B cell (primary cell): ENCODE measurements around the gene BUD13. TPM values are rescaled to one million over a fixed set of nuclear protein-coding genes. Genes with fewer than 3 reads are reported as not detected.

Experiments used
- ATAC-seq: fragments of 200-7000 bp; cut with Tn5 transposase; one replicate; pipeline ENCODE4 v1.10.0; 2021; ENCODE audit warnings: low read depth, mild to moderate bottlenecking, moderate number of reproducible peaks, moderate library complexity
- CTCF ChIA-PET: fragments of 350-600 bp; sonication (Branson Sonifier 250); formaldehyde crosslinking; loops from one replicate; lab custom pipeline; 2021; ENCODE audit warnings: antibody characterized with exemption, inconsistent platforms; lab: Charles Lee
- POLR2A ChIA-PET: fragments of 350-600 bp; sonication (Branson Sonifier 250); formaldehyde crosslinking; loops from one replicate; lab custom pipeline; 2021; ENCODE audit warnings: antibody characterized with exemption; lab: Charles Lee
- DNase-seq: peaks from one replicate; pipeline ENCODE4 v3.0.0; 2013
- H2AFZ ChIP-seq: 2 replicates; pipeline ENCODE4 v1.6.1; 2012; ENCODE audit warnings: mild to moderate bottlenecking, low read depth, low read length; ENCODE audit not compliant: insufficient read depth, poor library complexity, severe bottlenecking
- H3K27ac ChIP-seq, 2 donors: 1 replicate in 1 of 2; 2 replicates in 1 of 2; pipeline ENCODE4 v1.5.1; 2012 to 2013; ENCODE audit warnings: low read length in 2 of 2, mild to moderate bottlenecking in 2 of 2, moderate library complexity in 1 of 2
- H3K27me3 ChIP-seq, 4 experiments: fragments of 200-600 bp in 1 of 4; sonication (generic) in 1 of 4; replicated peaks in 1 of 4; 1 replicate in 2 of 4; 2 replicates in 2 of 4; pipeline versions ENCODE4 v1.6.1 to v1.7.0; 2013 to 2016; ENCODE audit warnings: low read length in 3 of 4, mild to moderate bottlenecking in 2 of 4, mixed read lengths in 1 of 4, moderate library complexity in 1 of 4; ENCODE audit not compliant: insufficient read depth in 4 of 4, control insufficient read depth in 3 of 4; ENCODE audit errors: control extremely low read depth in 1 of 4
- H3K36me3 ChIP-seq, 2 experiments: replicated peaks in 1 of 2; 1 replicate in 1 of 2; 2 replicates in 1 of 2; pipeline versions ENCODE4 v1.6.1 to v1.7.1; 2013; ENCODE audit warnings: low read length in 1 of 2; ENCODE audit not compliant: insufficient read depth in 2 of 2, control insufficient read depth in 1 of 2; ENCODE audit errors: control extremely low read depth in 1 of 2, extremely low read depth in 1 of 2
- H3K4me1 ChIP-seq, 2 donors: fragments of 200-600 bp in 1 of 2; sonication (generic) in 1 of 2; 1 replicate in 1 of 2; 2 replicates in 1 of 2; pipeline versions ENCODE4 v1.5.1 to v1.6.1; 2013 to 2017; ENCODE audit warnings: low read length in 2 of 2; ENCODE audit not compliant: control insufficient read depth in 2 of 2, insufficient read depth in 2 of 2
- H3K4me2 ChIP-seq: replicated peaks from 2 replicates; pipeline ENCODE3; 2012; ENCODE audit warnings: mild to moderate bottlenecking, low read depth, low read length; ENCODE audit not compliant: poor library complexity, severe bottlenecking
- H3K4me3 ChIP-seq, 5 experiments: fragments of 200-600 bp in 1 of 5; sonication (generic) in 1 of 5; 1 replicate in 3 of 5; 2 replicates in 2 of 5; pipeline versions ENCODE4 v1.5.1 to v1.7.0; 2011 to 2016; ENCODE audit warnings: low read length in 4 of 5, mild to moderate bottlenecking in 4 of 5, low read depth in 2 of 5, control low read depth in 1 of 5, moderate library complexity in 1 of 5; ENCODE audit not compliant: insufficient read depth in 1 of 5; ENCODE audit errors: control extremely low read depth in 1 of 5, extremely low read depth in 1 of 5
- H3K79me2 ChIP-seq: fragments of 200-600 bp; sonication (generic); one replicate; pipeline ENCODE4 v1.6.0; 2016; ENCODE audit warnings: low read length; ENCODE audit not compliant: control insufficient read depth, insufficient read depth
- H3K9ac ChIP-seq: fragments of 200-600 bp; sonication (generic); 2 replicates; pipeline ENCODE4 v1.6.1; 2017; ENCODE audit warnings: mild to moderate bottlenecking, low read length, moderate library complexity
- H3K9me3 ChIP-seq, 3 donors: one replicate each; pipeline versions ENCODE4 v1.6.1 to v1.7.1; 2013; ENCODE audit warnings: low read length in 2 of 3; ENCODE audit not compliant: control insufficient read depth in 2 of 3, insufficient read depth in 1 of 3; ENCODE audit errors: control extremely low read depth in 1 of 3
- H4K20me1 ChIP-seq: 2 replicates; pipeline ENCODE4 v1.6.0; 2012; ENCODE audit warnings: mild to moderate bottlenecking, low read length; ENCODE audit not compliant: insufficient read depth, control insufficient read depth, poor library complexity, severe bottlenecking
- H3K27ac Mint-ChIP-seq: one replicate; pipeline ENCODE4 v1.8.0; 2021; ENCODE audit warnings: mixed read lengths
- H3K27me3 Mint-ChIP-seq: one replicate; pipeline ENCODE4 v1.8.0; 2021; ENCODE audit warnings: mixed read lengths
- H3K4me1 Mint-ChIP-seq: one replicate; pipeline ENCODE4 v1.8.0; 2021; ENCODE audit warnings: mixed read lengths
- H3K4me3 Mint-ChIP-seq: one replicate; pipeline ENCODE4 v1.8.0; 2021; ENCODE audit warnings: mixed read lengths
- H3K9me3 Mint-ChIP-seq: one replicate; pipeline ENCODE4 v1.8.0; 2022; ENCODE audit warnings: mixed read lengths; ENCODE audit not compliant: insufficient read depth
- EZH2 ChIP-seq: IDR thresholded peaks from 2 replicates; pipeline ENCODE4 v1.6.1; 2012; ENCODE audit warnings: borderline replicate concordance, low read depth, mild to moderate bottlenecking, moderate library complexity, low read length; ENCODE audit not compliant: insufficient read depth, poor library complexity, severe bottlenecking
- WGBS: methylation state at CpG from one replicate; pipeline ENCODE4 v1.1.5; 2013; ENCODE audit warnings: missing lambda C conversion rate; ENCODE audit not compliant: insufficient coverage; 5-methylcytosine and 5-hydroxymethylcytosine counted together
- intact Hi-C: fragments of 100-400 bp; cut with micrococcal nuclease; formaldehyde crosslinking; loops from one replicate; pipeline ENCODE4 v1.10.0; 2022
- polyA plus RNA-seq: library from polyadenylated mRNA; depleted of rRNA; stranded (reverse); fragments of >200 nt; gene quantifications from 2 replicates; pipeline ENCODE4 v1.2.3, GENCODE V29; 2012
- total RNA-seq, 2 donors: library from RNA; stranded (reverse); fragments of 120-200 nt in 1 of 2; gene quantifications; 1 replicate in 1 of 2; 2 replicates in 1 of 2; pipeline versions ENCODE4 v1.2.3 to v1.2.4, GENCODE V29; 2013 to 2022
- TF ChIP-seq, protein P1 (sequence below): fragments of 200-600 bp; IDR thresholded peaks from one replicate; pipeline ENCODE4 v1.8.0; 2022; ENCODE audit warnings: antibody characterized with exemption, mild to moderate bottlenecking

BUD13 gene
- total and polyA plus RNA-seq, 2 donors (not counting 1 experiment from before 2014, with no cell fraction given), result 14.1 to 24.2 TPM

DNA sequence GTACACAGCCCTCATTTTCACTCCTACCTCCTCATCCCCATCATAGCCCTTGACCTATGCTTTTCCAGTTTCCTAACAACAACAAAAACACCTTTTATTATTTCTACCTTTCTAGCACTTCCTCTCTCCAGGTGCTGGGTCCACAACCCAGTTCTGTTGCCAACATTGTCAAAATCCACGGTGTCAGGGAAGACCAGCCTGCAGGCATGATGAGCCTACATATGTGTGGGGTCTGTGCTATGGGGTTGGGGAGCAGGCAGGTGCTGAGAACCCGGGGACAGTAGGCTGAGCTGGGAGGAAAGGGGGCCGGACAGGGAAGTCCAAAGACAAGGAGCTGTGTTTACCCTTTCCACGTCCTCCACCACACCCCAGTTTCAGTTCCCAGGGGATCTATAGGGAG is 15.7 kb upstream of the BUD13 start:
- TF ChIP-seq, protein P1, sequence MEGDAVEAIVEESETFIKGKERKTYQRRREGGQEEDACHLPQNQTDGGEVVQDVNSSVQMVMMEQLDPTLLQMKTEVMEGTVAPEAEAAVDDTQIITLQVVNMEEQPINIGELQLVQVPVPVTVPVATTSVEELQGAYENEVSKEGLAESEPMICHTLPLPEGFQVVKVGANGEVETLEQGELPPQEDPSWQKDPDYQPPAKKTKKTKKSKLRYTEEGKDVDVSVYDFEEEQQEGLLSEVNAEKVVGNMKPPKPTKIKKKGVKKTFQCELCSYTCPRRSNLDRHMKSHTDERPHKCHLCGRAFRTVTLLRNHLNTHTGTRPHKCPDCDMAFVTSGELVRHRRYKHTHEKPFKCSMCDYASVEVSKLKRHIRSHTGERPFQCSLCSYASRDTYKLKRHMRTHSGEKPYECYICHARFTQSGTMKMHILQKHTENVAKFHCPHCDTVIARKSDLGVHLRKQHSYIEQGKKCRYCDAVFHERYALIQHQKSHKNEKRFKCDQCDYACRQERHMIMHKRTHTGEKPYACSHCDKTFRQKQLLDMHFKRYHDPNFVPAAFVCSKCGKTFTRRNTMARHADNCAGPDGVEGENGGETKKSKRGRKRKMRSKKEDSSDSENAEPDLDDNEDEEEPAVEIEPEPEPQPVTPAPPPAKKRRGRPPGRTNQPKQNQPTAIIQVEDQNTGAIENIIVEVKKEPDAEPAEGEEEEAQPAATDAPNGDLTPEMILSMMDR, result no peak
- TF ChIP-seq EZH2, result no peak
- Histone ChIP-seq H3K4me2 (peak overlapping the region; percentile 91), H3K9me3 (no peaks in the 10 kb centered on the region), H3K4me3 (peak overlapping the region; percentile 69 to 88 (median 81)), H4K20me1 (no peaks in the 10 kb centered on the region), H3K27me3 (peaks cover 0 to 10% (median 0%) of the 10 kb centered on the region in 4 experiments), H3K4me1 (peaks cover 22 to 29% of the 10 kb centered on the region in 2 donors), H3K27ac (peak overlapping the region; percentile 47 to 82), H3K9ac (peak overlapping the region; percentile 88), H3K79me2 (peaks cover 34% of the 10 kb centered on the region), H3K36me3 (peaks cover 4 to 32% of the 10 kb centered on the region in 2 experiments), H2AFZ (peak overlapping the region; percentile 96)
- H3K27me3 Mint-ChIP-seq, result peaks cover 7% of the 10 kb centered on the region
- H3K4me3 Mint-ChIP-seq, result peak overlapping the region; percentile 98
- intact Hi-C loops, result loop anchor here (1.0 to 5.0 kb wide), 4 partner anchors 15 to 539 kb away; partner anchors contain the start of genes CEP164, PCSK7, RNF214 and SIDT2
- DNase-seq (no peak), ATAC-seq (no peak)
- peak overlapping the region; percentile 98 for H3K27ac Mint-ChIP-seq
- ChIA-PET POLR2A (interaction anchor here (1.9 to 2.3 kb wide), 2 partner anchors 14 to 16 kb away, joined by 6 to 11 read pairs; partner anchors contain the start of gene BUD13), CTCF (interaction anchor here (1.3 to 7.1 kb wide), 4 partner anchors 48 to 439 kb away, joined by 5 to 80 read pairs (median 28); partner anchors contain the start of gene APOA1)
- H3K9me3 Mint-ChIP-seq, result no peaks in the 10 kb centered on the region
- peaks cover 37% of the 10 kb centered on the region for H3K4me1 Mint-ChIP-seq
- WGBS, result no CpG with 5 or more reads among the region's 4 CpGs
